ENCODE data around the gene DENND1B.
"Not testable (repeated sequence)": the region's sequence is repeated elsewhere in the genome, so short reads cannot be mapped to it uniquely, and the experiment has no call there.

The DENND1B gene

GRCh38 chr1:197572169-197572568 lies 203.1 kb downstream of the DENND1B start:
- in situ Hi-C loops (cut with MboI; ENCODE audit: low sequenced_read_pairs) = no loop called here

DNA sequence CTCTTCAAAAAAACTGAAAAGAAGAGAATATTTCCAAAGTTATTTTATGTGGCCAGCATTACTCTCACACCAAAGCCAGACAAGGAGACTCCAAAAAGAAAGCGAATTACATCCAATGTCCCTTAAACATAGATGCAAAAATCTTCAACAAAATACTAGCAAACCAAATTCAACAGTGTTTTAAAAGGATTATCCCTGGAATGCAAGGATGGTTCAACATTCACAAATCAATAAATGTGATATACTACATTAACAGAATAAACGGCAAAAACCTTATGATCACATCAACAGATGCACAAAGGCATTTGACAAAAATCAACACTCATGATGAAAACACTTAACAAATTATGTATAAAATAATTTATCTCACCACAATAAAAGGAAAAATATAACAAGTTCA lies 207.8 kb downstream of the DENND1B start:
- in situ Hi-C loops (cut with MboI; ENCODE audit: low sequenced_read_pairs) = no loop called here

- in situ Hi-C loops (cut with MboI; ENCODE audit: low sequenced_read_pairs) = no loop called here
Observed at GRCh38 chr1:197561041-197561440, 214.2 kb downstream of the DENND1B start.

DNA sequence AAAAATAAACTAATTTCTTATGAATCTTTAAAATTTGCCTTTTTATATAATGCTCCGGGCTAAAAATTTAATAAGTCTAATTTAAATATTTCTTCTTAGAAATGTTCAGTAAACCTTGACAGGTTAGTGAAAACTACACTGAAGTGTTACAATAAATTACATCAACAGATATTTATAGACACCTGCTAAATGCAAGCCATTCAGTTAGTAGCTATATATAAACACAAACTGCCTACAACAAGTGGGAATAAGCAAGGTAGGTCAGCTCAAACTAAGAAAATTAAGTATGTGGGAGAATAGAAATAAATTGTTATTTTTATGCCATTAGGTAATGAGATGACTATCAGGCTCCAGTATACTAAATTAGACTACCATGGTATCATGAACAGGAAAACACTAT lies 215.6 kb downstream of the DENND1B start:
- in situ Hi-C loops (cut with MboI; ENCODE audit: low sequenced_read_pairs) = no loop called here

GRCh38 chr1:197559244-197559643 lies 216.0 kb downstream of the DENND1B start:
- in situ Hi-C loops (cut with MboI; ENCODE audit: low sequenced_read_pairs) = no loop called here

DNA sequence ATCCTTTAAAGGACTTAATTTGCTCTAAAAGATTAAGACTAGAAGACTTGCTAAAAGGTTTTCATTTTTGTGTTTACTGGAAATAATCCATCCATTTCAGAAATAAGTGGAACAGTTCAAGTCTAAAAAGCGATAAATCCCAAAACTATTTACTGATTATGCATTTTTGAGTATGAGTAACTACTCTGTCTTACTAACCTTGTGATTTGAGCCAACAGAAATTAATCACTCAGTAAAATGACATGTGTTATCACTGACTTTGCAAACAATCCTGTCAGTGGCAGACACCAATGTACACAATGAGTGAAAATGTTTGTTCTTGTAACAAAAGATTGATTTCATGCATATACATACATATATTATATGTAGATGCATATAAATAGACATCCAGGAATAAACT lies 218.0 kb downstream of the DENND1B start:
- in situ Hi-C loops (cut with MboI; ENCODE audit: low sequenced_read_pairs) = no loop called here

- in situ Hi-C loops (cut with MboI; ENCODE audit: low sequenced_read_pairs) = no loop called here
Observed at GRCh38 chr1:197553281-197553680, 222.0 kb downstream of the DENND1B start.

DNA sequence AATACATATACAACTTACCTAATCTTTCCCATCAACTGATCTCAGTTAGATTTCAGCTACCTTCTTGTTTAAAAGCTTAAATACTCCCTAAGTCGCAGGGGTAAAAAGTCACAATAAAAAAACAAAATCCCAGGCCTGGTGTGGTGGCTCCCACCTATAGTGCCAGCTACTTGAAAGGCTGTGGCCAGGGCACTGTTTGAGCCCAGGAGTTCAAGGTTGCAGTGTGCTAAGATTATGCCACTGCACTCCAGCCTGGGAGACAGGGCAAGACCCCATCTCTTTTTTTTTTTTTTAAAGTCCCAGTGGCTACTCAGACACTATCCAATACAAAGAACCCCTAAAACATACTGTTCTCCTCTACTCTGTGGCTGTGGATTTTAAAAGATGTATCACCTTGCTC lies 228.3 kb downstream of the DENND1B start:
- in situ Hi-C loops (cut with MboI; ENCODE audit: low sequenced_read_pairs) = no loop called here

GRCh38 chr1:197544553-197544952 lies 230.7 kb downstream of the DENND1B start:
- in situ Hi-C loops (cut with MboI; ENCODE audit: low sequenced_read_pairs) = no loop called here

DNA sequence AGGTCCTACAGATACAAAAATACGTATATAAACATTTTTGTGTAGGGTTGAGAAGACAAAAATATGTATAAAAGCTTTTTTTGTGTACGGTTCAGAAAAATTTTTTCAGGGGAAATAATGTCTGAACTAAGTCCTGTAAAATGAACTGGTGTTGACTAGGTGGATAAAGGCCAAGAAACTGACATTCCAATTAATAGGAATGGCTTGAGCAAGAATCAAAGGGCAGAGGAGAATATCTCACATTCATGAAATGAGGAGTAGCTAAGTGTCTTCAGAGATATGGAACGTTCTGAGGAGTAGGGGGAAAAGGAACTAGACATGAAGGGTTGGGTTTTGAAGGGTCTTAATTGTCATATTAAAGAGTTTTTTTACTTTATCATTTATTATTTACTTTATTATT lies 231.2 kb downstream of the DENND1B start:
- in situ Hi-C loops (cut with MboI; ENCODE audit: low sequenced_read_pairs) = no loop called here

DNA sequence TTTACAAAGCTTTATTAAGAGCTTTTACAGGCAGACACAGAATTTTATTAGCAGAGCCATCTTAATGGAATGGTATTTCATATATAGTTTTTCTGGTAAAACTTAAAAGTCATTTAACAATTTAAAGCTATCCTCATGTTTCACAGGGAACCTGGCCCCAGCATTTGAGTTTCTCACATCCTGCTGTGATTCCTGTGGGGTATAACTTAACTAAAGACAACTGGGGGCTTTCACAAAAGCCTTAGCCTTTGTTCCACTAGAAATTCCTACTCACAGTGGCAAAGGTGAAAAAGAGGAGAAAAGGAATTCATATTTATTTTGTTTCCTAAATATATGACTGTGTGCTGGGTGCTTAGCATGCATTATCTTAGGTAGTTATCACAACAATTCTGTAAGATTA lies 233.9 kb downstream of the DENND1B start:
- in situ Hi-C loops (cut with MboI; ENCODE audit: low sequenced_read_pairs) = no loop called here

DNA sequence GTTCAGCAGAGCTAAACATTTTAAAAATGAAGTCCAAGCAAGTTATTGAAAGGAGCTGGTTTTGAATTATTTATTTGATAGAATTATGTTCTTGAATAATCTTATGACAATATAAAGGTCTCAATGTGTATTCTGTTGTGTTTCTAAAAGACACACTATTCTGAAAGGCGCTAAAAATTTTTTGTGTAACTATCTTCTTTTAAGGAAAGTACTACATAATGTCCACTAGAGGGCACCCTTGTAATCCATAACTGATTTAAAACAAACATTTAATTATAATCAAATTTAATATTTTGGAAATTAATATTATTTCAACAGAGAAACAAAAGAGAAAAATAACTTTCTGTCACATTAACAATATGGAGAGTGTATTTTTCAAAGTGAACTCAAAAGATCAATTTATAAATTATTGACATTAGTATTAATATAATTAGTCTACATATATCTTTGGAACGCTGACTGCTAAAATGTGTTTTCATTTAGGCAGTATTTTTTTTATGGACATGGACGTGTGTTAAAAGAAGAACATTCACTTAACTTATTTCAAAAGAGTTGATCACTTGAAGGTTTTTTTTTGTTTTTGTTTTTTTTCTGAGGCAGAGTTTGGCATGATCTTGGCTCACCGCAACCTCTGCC lies 248.4 kb downstream of the DENND1B start:
- in situ Hi-C loops (cut with MboI; ENCODE audit: low sequenced_read_pairs) = no loop called here

DNA sequence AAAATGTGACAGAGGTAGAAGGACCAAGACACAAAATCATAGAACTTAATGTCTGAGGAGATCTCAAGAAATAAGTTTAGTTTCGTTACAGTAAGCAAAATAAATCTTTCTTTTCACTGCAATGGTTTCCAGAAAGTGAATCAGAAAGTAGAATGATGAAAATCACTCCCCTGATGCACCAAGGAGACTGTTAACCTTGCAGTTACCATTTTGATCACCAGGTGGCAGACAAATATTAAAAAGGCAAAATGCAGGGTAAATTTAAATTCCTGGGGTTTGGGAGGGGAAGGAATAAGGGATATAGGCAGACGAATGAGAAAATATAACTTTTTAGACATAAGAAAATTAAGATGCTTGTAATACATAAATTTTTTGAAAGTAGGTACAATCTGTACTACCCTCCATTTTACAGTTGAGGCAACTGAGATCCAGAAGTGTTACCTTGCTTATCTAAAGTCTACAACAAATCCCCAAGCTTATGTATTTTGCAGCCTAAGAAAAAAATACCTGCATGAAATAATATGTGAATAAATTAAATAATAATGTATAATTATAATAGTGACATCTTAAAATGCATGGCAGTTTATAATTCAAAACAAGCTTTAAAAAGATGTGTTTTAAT lies 254.1 kb downstream of the DENND1B start:
- in situ Hi-C loops (cut with MboI; ENCODE audit: low sequenced_read_pairs) = no loop called here

DNA sequence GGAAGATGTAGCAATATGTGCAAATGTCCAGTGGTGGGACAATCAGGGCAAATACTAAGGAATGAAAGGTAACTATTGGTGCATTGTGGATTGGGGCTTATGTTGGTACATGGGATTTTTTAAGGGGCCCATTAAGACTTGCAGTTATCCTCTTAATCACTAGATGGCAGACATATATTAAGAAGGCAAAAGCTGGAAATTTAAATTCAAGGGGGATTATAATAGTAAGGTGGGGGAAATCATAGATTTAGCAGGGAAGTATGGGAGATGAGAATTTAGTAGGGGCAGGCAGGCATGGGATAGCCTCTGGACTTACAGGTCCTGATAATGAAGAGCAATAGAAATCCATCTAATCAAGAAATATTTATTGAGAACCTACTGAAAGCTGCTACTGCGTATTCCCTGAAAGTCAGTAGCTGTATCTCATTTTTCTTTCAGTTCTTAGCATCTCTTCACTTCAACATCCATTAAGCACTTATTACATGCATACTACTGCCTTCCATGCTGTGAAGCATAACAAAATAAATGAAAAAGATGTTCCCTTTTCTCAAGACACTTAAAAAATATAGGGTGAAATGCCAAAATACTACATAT lies 255.4 kb downstream of the DENND1B start:
- in situ Hi-C loops (cut with MboI; ENCODE audit: low sequenced_read_pairs) = no loop called here

DNA sequence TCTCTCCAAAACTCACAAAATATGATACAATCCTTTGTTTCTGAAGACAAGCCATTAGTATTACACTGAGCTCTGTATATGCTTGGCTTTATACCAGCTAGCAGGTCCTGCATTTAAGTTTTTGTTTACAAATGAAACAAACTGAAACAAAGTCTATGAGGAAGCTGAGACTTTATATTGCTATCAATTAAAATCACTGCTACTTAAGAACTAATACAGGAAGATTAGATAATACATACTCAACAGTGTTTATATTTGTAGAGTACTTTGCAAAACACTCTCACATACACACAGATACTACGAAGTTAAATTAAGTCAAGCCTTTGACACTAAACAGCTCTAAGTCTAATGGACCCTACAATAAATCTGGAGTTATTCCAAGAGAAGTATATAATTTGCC lies 259.9 kb downstream of the DENND1B start:
- in situ Hi-C loops (cut with MboI; ENCODE audit: low sequenced_read_pairs) = no loop called here

GRCh38 chr1:197510691-197511378 lies 264.4 kb downstream of the DENND1B start:
- in situ Hi-C loops (cut with MboI; ENCODE audit: low sequenced_read_pairs) = no loop called here

GRCh38 chr1:197496722-197497121 lies 278.6 kb downstream of the DENND1B start:
- in situ Hi-C loops (cut with MboI; ENCODE audit: low sequenced_read_pairs) = no loop called here

DNA sequence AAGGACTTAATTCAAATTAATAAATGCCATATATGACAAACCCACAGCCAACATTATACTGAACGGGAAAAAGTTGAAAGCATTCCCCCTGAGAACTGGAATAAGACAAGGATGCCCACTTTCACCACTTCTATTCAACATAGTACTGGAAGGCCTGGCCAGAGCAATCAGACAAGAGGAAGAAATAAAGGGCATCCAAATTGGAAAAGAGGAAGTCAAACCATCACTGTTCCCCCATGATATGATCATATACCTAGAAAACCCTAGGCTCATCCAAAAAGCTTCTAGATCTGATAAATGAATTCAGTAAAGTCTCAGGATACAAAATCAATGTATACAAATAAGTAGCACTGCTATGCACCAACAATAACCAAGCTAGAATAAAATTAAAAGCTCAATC lies 283.8 kb downstream of the DENND1B start:
- in situ Hi-C loops (cut with MboI; ENCODE audit: low sequenced_read_pairs) = not testable (repeated sequence)

DNA sequence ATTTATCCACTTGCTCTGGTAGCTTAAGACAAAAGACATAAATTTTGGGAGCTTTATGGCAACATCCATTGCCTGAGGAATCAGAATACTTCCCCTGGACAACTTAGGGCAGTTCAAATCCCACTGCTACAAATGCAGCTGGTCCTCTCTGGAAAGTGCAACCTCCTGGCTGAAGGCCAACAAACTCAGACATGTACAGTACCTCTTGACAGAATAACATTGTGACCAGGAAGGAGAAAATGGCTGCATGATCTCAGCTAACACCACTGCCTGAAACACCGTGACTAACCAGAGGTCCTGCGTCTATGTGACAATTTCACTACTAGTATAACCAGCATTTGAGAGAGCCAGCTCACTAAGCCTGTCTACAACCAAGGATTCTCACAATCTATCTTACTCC lies 288.3 kb downstream of the DENND1B start:
- in situ Hi-C loops (cut with MboI; ENCODE audit: low sequenced_read_pairs) = no loop called here

DNA sequence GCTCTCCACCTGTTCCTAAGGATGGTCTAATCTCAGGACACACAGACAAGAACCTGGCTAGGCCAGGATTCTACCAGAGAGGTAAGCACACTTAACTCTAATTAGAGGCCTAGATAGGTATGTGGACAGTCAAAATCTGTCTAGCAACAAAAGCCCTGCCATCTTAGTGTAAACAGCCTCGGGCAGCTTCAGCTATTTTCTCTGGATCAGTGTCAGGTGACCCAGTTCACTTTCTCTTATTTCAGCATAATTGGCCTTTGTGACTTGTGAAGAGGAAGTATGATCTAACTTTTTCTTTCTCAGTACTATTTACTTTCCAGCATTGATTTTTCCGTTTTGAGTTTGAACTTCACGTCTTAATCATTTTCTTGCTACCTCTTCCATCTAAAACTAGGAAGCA lies 289.5 kb downstream of the DENND1B start:
- in situ Hi-C loops (cut with MboI; ENCODE audit: low sequenced_read_pairs) = no loop called here

DNA sequence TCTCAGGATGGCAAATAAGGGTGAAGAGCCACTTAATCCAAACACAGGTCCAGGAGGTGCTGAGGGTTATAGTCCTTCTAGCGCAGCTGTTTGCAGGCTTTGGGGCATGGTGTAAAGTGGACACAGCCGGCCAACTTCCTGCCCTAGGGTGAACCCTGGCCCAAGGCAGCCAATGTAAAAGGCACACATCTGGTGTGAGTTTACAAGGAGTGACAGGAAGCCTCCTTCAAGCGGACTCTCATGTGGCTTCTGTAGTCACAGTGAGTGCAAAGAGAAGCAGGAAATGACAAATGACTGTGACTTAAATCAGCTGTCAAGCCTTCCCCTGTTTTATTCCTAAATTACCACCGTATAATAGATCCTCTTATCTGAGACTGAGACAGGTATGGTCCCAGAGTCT lies 294.2 kb downstream of the DENND1B start:
- in situ Hi-C loops (cut with MboI; ENCODE audit: low sequenced_read_pairs) = no loop called here

GRCh38 chr1:197480446-197480845 lies 294.8 kb downstream of the DENND1B start:
- in situ Hi-C loops (cut with MboI; ENCODE audit: low sequenced_read_pairs) = no loop called here

Measured in hTERT RPE-1 (cell line).